Measurements from ENCODE around the gene STK35.

GRCh38 chr20:2066461-2067122 lies 35.0 kb upstream of the STK35 start:
- TF ChIP-seq POLR2AphosphoS5 (IDR thresholded peaks at IDR 0.05; ENCODE audit: borderline replicate concordance, low read depth, low read length), result no peak
- TF ChIP-seq FOXP2 (optimal IDR thresholded peaks at IDR 0.05; ENCODE audit: control extremely low read depth, extremely low read length, insufficient read depth), result no peak
- no peak for TF ChIP-seq EZH2 (IDR thresholded peaks at IDR 0.05)

Measured in SK-N-MC (cell line).